ENCODE results near the gene PGLYRP2.
"Not testable (repeated sequence)": the region's sequence is repeated elsewhere in the genome, so short reads cannot be mapped to it uniquely, and the experiment has no call there.

PGLYRP2 gene

DNA sequence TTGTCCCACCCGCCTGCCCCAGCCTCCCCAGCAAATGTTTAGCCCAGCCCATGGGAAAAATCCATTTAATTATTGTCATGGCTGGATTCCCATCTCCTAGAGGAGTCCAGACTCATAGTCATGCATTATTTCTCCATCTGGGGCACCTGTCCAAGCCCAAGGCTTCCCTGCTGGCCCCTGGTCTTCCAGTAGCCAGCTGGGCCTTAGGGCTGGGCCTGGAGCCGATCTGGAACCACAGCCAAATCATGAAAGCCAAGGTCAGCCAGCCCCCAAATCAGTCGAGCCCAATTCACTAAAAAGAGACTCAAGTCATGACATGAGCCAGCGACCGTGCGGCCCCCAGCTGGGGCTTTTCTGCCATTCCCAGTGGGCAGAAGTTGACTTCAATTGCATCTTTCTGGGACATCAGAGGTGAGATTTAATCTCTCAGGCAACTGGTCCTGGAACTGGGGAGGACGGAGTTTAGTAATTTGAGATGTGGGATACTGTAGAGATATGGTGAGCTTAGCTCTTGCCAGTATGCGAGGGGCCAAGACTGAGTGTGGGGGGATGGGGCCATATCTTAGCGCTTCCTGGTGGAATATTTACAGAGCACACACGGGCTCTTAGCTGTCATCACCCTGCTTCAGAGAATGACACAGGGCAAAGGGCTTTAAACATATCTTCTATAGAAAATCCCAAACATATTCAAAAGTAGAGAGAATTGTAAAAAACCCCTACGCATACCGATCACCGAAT is 9.4 kb upstream of the PGLYRP2 start:
- no peak for DNase-seq (ENCODE audit: low read depth in 2 of 2)

- DNase-seq (ENCODE audit: low read depth in 2 of 2), result no peak
Measured at GRCh38 chr19:15487038-15487437, 7.7 kb upstream of the PGLYRP2 start.

- not testable (repeated sequence) for DNase-seq (ENCODE audit: low read depth in 2 of 2)
Measured at GRCh38 chr19:15485768-15486167, 6.5 kb upstream of the PGLYRP2 start.

DNA sequence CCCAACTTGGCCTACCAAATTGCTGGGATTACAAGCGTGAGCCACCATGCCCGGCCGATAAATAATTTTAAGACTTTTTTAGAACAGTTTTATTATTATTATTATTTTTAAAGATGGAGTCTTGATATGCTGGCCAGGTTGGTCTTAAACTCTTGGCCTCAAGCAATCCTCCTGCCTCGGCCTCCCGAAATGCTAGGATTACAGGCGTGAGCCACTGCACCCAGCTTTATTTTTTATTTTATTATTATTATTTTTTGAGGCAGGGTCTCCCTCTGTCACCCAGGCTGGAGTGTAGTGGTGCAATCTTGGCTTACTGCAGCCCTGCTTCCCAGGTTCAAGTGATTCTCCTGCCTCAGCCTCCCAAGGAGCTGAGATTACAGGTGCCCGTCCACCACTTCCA is 1.7 kb upstream of the PGLYRP2 start:
- DNase-seq (ENCODE audit: low read depth in 2 of 2), result not testable (repeated sequence)

DNA sequence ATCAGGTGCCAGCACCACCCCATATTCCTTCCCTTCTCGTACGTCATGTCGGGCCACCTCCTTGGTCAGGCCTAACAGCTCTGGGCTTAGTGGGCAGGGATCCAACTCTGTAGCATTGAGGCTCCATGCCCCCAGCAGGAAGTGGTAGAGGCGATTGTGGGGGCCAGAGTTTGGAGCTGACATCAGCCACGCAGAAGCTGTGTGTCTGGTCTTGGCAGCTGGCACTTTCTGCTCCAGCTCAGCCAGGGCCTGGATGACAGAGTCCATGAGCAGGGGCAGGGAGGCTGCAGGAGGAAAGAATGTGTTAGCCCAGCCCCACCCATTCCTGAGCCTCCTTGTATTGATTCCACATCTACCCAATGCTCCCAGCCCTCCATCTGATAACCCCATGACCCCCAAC is 3.0 kb downstream of the PGLYRP2 start:
- DNase-seq (ENCODE audit: low read depth in 2 of 2), result no peak

GRCh38 chr19:15475611-15476010 is 3.7 kb downstream of the PGLYRP2 start:
- no peak for DNase-seq (ENCODE audit: low read depth in 2 of 2)

DNA sequence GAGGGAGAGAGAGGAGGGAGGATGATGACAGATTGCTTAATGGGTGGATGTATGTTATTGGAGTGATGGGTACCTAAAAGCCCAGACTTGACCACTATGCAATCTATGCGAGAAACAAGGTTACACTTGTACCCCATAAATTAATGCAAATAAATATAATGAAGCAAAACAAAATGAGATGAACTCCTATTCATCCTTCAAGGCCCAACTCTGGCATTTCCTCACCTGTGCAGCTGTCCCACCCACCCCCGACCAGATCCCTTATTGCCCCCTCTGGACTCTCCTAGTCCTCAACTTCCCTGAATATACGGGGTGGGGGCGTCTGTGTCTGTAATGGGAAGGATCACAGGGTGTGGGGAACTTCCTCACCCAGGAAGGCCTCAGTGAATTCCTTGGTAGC is 4.1 kb downstream of the PGLYRP2 start:
- no peak for DNase-seq (ENCODE audit: low read depth in 2 of 2)

DNA sequence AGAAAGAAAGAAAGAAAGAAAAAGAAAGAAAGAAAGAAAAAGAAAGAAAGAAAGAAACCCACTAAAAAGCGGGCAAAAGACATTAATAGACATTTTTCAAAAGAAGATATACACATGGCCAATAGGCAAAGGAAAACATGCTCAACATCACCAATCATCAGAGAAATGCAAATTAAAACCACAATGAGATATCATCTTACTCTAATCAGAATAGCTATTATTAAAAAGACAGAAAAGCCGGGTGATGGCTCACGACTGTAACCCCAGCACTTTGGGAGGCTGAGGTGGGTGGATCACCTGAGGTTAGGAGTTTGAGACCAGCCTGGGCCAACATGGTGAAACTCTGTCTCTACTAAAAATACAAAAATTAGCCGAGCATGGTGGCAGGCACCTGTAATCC is 5.5 kb downstream of the PGLYRP2 start:
- not testable (repeated sequence) for DNase-seq (ENCODE audit: low read depth in 2 of 2)

GRCh38 chr19:15471639-15472101 is 7.6 kb downstream of the PGLYRP2 start:
- DNase-seq (ENCODE audit: low read depth in 2 of 2), result no peak

DNA sequence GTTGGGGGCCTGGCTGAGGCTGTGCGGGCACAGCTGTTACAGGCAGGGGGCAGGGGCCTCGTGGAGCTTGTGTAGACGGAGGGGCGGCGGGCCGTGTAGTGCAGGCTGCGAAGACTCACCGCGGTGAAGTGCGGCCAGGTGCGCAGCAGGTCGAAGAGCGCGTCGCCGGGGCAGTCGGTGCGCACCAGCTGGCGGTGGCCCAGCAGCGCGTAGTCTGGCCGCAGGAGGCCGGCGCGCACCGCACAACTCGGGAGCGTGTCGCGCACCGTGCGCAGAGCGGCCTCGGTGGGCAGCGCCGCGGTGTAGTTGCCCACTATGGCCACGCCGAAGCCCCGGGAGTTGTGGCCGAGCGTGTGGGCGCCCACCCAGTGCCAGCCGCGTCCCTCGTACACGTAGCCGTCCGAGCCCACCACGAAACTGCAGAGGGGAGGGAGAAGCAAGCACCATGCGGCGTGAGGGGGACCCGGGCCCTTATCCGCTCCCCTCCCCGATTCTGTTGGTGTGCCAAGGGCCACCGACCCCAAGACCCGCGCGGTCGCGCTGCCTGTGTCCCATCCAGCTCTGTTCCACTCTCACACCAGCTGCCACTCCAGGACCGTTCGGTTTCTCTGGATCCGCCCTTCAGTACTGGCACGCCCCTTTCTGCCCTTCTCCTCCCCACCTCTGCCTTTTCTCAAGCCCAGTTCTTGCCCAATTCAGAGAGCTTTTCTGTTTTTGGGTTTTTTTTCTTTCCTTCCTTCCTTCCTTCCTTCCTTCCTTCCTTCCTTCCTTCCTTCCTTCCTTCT is 9.6 kb downstream of the PGLYRP2 start:
- DNase-seq (ENCODE audit: low read depth in 2 of 2), result no peak

DNA sequence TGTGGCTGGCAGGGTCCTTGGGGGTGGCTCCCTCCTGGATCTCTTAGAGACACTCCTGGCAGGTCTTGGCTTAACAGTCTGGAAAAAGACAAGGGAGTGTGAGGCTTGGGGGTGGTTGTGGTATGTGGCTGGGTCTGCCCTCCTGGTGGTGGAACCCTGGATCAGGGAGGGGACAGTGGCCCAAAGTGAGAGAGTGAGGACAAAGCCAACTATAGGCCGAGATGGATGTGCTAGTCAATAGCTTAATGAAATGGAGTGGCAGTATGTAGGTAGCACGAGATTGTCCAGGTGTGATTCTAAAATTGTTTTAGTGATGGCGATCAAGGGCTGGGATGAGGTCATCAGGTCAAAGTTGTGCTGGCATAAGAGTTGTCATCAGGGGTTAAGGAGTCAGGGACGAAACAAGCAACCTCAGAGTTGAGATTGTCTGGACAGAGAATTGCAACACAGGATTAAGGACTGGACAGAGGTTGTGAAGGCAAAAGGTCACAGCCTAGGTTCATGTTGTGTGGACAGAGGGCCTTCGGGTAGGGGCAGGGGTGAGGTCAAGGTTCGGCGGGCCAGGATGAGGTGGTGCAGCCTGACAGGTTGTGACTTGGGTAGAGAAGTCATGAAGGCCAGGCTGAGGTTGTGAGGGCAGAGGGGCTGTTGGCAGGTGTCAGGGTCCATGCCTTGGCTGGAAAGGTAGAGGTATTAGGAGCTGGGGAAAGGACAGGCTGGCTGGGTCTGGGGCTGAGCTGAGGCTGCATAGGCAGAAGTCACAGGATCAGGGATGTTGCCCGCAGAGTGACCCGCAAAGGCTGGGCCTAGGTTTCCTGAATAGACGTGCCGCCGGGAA is 10.4 kb downstream of the PGLYRP2 start:
- DNase-seq (ENCODE audit: low read depth in 2 of 2), result no peak

GRCh38 chr19:15467734-15468214 is 11.5 kb downstream of the PGLYRP2 start:
- DNase-seq (ENCODE audit: low read depth in 2 of 2), result no peak

- peak; percentile 32 to 48 for DNase-seq (ENCODE audit: low read depth in 2 of 2)
Measured at GRCh38 chr19:15466851-15467733, 12.2 kb downstream of the PGLYRP2 start.

GRCh38 chr19:15464394-15465385 is 14.6 kb downstream of the PGLYRP2 start, which contains the start of gene RASAL3:
Gene RASAL3, minus strand, starts transcription at chr19:15464544. Its CDS starts 186 bp downstream, at chr19:15464358.
- DNase-seq (ENCODE audit: low read depth in 2 of 2), result peak; percentile 48 to 49

DNA sequence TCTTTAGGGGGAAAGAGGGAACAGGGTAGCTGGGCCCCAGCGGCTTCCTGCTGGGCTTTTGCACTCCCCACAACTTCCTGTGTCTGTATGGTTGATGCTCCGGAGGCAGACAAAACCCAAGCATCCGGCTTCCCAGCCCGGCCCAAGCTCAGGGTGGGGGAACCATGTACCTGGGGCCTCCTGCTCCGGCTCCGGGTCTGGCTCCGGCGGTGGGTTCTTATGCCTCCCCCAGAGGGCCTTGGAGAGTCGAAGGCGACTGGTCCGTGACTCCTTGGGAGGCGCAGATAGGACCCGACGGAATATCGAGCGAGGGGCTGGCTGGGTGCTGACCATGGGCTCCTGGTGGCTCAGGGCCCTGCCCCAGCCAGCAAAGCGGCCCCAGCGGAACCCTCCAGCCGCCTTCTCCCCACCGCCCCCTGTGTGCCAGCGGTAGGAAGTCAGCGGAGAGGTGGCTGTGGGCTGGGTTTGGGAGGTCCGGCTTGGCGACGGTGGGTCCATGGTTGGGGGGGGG is 15.4 kb downstream of the PGLYRP2 start:
- peak; percentile 55 to 61 for DNase-seq (ENCODE audit: low read depth in 2 of 2)

DNA sequence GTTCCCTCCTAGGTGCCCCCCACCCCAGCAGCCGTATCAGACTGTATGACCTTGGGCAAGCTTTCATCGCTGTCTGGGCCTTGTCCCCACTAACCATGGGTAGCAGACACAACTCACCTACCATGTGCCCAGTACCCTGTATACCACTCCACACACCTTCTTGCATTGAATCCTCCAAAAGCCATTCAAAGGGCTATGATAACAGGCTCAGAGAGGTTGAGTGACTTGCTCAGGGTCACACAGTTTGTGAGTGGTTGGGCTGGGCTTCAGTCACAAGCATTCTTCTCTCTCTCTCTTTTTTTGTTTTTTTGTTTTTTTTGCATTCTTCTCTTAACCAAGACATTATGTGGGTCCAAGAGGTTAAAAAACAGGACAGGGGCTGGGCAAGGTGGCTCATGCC is 17.6 kb downstream of the PGLYRP2 start:
- no peak for DNase-seq (ENCODE audit: low read depth in 2 of 2)

GRCh38 chr19:15457701-15458484 is 21.4 kb downstream of the PGLYRP2 start:
- DNase-seq (ENCODE audit: low read depth in 2 of 2), result no peak

DNA sequence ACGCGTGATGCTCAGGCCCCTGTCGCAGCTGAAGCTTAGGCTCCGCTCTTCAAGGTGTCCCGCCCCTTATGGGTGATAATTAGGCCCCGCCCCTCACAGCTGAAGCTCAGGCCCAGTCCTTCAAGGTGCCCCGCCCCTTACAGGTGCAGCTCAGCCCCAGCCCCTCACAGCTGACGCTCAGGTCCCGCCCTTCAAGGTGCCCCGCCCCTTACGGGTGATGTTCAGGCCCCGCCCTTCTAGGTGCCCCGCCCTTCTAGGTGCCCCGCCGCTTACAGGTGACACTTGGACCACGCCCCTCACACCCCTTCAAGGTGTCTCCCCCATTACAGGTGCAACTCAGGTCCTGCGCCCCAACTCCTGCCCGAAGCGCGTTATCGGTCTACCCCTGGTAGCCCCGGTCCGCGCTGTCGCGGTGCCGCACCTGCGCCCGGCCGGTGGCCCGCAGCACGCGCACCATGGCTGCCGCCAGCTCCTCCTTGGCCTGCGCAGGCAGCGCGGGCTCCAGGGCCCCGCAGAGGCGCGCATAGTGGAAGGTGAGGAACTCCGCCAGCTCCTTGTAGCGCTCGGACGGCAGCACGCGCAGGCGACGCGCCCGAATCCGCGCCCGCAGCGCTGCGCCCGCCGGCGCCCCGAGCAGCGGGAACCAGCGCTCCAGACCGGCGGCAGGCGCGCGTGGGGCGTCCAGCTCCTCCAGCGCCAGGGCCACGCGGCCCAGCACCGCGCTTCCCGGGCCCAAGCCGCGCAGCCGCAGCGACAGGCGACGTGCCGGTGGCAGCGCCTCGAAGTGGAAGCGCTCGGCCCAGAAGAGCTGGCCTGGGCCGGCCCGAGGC is 22.2 kb downstream of the PGLYRP2 start:
- no peak for DNase-seq (ENCODE audit: low read depth in 2 of 2)

Data from stimulated activated CD4-positive, alpha-beta T cell treated with anti-CD3 and anti-CD28 coated beads, Interleukin-1b, Interleukin-23, amount 100 ng/mL, for 4 hours (primary cell).